ENCODE data around the gene OCA2.

DNA sequence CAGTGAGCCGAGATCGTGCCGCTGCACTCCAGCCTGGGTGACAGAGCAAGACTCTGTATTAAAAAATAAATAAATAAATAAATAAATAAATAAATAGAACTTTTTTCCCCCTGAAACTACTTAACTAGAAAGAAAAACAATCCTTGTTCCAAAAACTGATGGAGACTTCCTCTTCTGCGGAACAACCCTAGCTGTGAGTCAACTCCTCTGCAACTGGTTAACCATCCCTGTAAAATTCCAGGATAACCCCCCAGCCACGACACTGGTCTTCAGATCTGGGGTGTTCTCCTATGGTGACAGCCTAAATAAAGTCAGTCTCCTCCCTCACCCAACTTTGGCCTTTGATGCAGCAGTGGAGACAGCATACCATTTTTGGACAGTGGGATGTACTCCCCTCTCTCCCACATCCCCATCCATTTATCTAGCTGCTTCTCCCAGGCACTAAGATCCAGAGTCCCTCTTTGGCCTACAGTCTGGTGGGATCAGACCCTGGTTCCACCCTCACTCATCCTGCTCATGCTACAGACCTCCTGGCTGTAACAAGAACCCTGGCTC, 352.6 kb downstream of the OCA2 start:
- TF ChIP-seq, protein P1, sequence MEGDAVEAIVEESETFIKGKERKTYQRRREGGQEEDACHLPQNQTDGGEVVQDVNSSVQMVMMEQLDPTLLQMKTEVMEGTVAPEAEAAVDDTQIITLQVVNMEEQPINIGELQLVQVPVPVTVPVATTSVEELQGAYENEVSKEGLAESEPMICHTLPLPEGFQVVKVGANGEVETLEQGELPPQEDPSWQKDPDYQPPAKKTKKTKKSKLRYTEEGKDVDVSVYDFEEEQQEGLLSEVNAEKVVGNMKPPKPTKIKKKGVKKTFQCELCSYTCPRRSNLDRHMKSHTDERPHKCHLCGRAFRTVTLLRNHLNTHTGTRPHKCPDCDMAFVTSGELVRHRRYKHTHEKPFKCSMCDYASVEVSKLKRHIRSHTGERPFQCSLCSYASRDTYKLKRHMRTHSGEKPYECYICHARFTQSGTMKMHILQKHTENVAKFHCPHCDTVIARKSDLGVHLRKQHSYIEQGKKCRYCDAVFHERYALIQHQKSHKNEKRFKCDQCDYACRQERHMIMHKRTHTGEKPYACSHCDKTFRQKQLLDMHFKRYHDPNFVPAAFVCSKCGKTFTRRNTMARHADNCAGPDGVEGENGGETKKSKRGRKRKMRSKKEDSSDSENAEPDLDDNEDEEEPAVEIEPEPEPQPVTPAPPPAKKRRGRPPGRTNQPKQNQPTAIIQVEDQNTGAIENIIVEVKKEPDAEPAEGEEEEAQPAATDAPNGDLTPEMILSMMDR (IDR thresholded peaks at IDR 0.05): no peak
- TF ChIP-seq POLR2A (IDR thresholded peaks at IDR 0.05): no peak
- TF ChIP-seq POLR2AphosphoS5 (IDR thresholded peaks at IDR 0.05): no peak

Measured in prostate gland (tissue), 2 donors.